ENCODE results near the gene MRGPRD.

The MRGPRD gene

DNA sequence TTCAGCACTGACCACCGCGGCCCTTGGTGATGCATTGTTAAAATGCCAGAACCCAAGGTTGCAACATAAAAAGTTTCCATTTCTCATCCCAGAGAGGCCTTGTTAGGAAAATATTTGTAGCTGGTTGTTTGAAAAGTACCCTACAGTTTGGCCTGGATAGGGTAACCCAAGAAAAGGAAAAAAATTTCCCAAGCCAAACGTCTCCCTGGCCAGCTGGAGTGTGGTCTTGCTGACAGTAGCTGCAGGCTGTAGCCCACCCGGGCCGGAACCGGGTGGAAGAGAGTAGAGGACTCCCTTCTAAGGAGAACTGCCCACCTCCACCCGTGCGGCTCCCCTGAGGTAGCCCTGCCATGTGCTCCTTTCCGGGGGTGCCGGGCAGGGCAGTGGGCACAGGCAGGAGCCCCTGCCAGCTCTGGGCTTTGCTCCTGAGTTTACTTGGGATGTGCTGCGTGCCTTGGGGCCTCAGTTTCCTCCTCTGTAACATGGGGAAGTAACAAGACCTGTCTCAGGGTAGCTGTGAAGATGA is 38.6 kb downstream of the MRGPRD start:
- DNase-seq, result no peak

DNA sequence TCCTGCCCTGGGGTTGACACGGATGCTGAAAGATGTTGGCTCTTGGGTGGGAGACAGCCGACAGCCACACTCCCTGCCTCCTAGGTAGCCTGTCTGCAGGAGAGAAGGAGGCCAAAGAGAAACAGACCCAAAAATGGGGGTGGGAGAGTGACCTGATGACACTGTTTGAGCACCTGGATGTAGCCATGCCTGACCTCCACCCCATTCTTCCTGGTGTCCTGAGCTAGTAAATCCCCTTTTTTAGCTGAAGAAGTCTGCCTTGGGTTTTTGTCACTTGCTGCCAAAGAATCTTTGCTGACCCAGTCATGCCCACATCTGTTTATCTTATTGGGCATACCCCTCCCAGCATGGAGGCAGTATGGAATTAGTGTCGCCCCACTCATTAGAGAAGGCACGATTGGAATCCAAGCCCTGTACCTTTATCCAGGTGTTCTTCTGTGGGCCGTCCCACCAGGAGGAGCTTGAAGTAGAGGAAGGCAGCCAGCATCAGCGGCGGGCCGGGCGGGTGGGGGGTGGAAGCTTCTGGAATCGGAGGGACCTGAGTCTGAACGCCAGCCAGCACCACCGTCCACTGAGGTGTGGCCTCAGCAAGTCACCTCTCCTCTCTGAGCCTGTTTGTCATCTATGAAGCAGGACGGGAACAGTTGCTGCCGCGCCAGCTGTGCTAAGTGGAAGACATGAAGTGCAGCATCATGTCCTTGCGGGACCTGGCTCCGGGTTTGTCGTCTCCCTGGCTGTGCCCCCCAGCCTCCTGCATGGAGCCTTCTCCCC is 39.3 kb downstream of the MRGPRD start:
- DNase-seq, result no peak

- no peak for DNase-seq
These were observed 40.0 kb downstream of the MRGPRD start for GRCh38 chr11:68940651-68941323.

- no peak for DNase-seq
These were observed 40.9 kb downstream of the MRGPRD start for GRCh38 chr11:68939583-68940555.

DNA sequence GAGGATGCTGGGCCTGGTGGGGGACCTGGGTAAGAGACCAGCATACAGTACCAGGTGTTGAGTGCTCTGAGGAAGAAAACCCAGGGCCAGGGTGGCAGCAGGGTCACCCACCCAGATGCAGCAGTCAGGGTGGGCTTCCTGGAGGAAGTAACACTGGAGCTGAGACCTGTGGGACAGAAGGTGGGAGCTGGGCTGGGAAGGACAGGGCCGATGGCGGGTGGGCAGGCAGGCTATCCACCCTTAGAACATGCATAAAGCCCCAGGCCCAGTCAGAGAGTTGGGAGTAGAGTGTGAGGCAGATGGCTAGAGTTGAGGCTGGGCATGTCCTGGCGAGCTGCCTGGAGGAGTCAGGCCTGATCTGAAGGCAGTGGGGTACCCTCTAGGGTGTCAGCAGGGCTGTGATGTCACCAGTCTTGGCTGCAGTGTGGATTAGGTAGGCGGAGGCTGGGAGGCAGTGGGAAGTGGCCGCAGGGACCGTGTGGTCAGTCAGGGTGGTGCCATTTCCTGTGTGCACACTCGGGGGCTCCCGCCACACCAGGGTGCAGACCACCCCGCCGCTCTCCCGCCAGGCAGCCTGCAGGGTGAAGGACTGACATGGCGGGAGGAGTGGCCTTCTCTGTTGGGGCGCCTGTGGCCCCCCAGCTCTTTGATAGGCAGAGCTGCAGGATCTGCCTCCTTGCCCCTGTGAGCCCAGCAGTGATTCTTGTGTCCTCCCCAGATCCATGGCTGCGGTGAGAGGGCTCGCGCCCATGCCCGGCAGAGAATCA is 41.8 kb downstream of the MRGPRD start:
- DNase-seq, result no peak

DNA sequence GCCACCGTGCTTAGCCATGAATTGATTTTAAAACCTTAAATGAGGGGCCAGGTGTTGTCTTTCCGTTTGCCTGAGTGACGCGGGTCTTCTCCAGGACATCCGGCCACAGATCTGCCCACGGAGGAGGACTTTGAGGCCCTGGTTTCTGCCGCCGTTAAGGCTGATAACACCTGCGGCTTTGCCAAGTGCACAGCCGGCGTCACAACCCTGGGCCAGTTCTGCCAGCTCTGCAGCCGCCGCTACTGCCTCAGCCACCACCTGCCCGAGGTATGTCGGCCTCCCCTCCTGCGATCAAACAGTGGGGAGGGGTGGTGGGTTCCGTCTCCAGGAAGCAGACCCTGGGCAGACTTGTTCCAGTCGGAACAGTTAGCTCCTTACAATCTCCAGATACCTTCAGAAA is 42.7 kb downstream of the MRGPRD start:
- no peak for DNase-seq

DNA sequence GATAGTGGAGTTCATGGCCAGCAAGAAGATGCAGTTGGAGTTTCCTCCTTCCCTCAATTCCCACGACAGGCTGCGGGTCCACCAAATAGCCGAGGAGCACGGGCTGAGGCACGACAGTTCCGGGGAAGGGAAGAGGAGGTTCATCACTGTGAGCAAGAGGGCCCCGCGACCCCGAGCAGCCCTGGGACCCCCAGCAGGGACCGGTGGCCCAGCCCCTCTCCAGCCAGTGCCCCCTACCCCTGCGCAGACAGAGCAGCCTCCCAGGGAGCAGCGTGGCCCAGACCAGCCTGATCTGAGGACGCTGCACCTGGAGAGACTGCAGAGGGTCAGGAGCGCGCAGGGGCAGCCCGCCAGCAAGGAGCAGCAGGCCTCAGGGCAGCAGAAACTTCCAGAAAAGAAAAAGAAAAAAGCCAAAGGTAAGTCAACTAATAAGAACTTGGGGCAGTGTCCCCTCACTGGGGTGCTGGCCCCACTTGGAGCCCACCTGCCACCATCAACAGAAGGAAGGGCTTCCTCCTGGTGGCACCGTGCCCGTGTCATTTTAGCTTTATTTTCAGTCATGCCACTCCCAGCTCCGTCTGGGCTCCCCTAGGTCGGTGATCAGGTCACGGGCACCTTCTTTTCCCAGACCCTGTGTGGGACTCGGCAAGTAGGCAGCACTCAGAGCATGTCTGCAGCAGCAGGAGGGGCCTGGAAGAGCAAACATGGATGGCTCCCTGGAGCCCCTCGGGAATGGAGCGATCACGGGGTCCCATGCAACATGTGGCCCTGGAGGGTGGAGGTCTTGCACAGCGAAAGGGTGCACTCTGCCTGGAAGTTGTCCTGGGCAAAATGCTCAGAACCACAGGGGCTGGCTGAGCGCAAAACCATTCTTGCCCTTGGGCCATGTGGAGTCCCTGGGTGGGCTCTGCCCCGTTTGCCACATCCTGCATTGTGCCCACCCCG is 43.8 kb downstream of the MRGPRD start:
- no peak for DNase-seq

- DNase-seq, result no peak
These were observed 44.5 kb downstream of the MRGPRD start for GRCh38 chr11:68936358-68936636.

- no peak for DNase-seq
These were observed 45.0 kb downstream of the MRGPRD start for GRCh38 chr11:68935516-68936357.

DNA sequence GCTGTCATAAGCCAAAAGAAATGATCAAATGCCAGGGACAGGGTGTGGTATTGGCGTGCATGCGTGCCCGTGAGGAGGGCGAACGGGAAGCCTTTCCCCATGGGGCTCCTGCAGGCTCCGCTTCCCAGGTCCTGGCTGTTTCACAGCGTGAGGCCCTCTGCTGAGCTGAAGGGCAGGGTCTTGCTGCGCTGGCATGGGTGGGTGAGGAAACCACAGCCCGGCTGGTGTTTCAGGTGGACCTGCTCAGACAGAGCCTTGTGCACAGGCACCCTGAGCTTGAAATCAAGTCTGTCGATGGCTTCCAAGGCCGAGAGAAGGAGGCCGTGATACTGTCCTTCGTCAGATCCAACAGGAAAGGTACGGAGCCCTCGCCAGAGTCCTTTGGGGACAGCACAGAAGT is 45.7 kb downstream of the MRGPRD start:
- DNase-seq, result no peak

GRCh38 chr11:68934666-68935065 is 46.1 kb downstream of the MRGPRD start:
- no peak for DNase-seq

DNA sequence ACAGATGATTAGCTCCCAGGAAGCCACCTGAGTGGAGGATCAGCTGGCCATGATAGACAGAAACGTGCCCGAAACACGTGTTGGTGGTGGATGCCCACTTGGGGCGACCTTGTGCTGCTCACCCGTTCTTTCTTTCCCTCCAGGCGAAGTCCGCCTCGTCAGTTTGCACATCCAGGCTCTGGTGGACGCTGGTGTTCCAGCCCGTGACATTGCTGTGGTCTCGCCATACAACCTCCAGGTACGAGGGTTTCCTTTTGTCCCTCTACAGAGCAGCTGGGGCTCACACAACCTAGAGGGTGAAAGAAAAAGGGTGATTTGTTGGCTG is 46.5 kb downstream of the MRGPRD start:
- DNase-seq, result no peak

GRCh38 chr11:68933605-68934320 is 47.0 kb downstream of the MRGPRD start:
- no peak for DNase-seq

DNA sequence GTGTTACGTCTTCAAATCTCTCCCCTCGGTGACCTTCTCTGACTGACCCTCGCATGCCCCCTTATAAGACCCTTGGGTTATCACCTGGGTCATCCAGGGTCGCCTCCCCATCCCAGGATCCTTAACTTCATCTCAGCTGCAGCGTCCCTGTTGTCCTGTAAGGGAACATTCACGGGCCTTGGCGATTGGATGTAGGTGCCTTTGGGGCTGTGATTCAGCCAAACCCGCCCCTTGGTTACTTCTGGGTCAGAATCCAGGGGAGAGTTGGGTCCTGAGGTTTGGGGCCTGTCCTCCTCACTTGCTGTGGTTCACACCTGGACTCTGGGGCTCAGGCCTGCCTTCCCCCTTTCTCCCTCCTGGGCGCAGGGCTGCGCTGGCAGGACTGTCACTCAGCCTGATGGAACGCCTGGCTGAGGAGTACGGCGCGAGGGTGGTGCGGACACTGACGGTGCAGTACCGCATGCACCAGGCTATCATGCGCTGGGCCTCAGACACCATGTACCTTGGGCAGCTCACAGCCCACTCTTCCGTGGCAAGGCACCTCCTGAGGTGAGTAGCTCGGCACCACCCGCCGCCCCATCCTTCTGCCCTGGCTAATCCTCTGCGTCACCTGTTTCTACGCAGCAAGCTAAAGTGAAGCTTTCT is 47.7 kb downstream of the MRGPRD start:
- no peak for DNase-seq

DNA sequence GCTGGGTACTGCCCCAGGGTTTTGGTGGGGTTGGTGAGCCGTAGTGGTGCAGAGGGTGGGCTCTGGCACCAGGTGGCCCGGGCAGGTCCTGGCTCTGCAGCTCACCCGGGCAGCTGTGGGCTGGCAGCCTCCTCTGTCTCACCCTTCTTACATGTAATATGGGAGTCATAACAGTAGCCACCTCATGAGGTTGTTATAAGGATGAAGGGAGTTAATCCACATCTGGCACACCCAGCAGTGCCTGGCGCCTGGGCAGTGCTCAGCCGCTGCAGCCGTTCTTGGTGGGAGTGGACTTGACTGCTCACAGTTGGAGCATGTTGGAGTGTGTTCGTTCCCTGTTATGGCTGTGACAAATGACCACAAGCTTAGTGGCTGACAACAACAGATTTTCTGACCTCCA is 48.4 kb downstream of the MRGPRD start:
- no peak for DNase-seq

GRCh38 chr11:68931911-68932310 is 48.9 kb downstream of the MRGPRD start:
- no peak for DNase-seq

DNA sequence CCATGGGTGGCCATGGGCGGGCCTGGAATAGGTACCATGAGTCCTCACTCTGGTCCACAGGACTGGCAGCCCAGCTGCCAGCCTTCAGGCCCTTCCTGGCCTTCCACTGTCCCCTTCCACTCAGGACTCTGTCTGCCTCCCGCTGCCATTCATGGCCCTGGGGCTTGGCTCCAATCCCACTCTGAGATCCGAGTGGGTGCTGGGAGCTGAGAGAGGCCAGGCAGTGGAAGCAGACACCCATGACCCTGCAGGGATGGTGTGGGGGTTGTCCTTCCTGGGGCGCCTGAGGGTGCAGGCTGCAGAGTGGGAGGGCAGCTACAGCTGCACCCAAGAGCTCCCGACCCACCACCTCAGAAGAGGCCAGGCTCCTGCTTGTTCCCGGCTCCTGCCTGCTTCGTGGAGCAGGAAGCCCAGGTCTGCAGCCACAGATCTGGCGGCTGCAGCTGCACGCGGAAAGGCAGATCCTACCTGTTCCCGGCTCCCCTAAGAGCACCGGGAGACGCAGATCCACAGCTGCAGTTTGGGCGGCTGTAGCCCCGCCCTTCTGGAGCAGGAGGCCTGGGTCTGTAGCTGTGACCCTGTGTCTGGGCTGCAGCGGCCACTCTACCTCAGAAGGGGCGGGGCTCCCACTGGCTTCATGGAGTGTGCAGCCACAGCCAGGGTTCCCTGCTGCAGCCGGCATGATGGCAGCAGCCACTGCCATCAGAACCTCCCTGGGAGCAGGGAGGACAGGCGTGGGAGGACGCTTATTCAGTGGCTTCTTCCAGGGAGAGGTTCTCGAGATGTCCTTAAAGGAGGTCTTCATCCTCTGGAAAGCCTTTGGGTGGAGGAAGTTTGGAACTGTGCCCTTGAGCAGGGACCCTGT is 49.6 kb downstream of the MRGPRD start:
- no peak for DNase-seq
